ENCODE data around the gene IPCEF1.
"Not testable (repeated sequence)": the region's sequence is repeated elsewhere in the genome, so short reads cannot be mapped to it uniquely, and the experiment has no call there.

Gene IPCEF1

DNA sequence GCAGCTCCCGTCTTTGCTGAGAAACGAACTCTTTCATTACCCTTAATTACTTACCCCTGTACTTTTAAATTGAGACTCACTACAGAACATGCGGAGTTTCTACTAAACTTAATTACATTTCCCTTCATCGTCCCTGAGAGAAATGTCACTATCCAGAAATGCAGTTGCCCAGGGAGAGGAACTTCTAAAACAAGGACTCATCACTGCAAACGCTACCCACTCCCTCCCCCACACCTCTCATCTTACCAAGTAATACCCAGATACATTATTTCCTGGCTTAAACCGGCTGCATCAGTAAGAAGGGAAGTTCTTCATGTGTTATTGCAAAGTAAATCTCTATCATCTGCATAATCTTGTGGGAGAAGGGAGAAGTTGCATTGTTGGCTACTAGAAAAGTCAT is 138.3 kb downstream of the IPCEF1 start:
- DNase-seq = no peak

DNA sequence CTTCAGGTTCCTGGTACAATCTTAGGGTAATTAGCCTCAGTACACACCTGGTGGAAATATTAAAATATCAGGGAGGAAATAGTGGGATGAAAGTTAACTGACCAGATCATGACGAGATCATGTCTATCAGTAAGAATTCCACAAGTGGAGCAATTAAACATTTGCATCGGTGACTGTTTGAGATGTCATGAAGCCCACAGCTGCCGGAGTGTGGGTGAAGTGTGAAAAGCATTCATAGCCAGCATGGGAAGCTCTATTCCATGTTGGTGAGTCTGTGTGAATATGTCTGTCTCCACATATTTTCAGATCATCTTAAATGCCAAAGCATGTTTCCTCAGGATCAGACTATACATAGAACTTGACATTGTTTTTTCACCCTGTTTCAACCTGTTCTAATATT is 142.8 kb downstream of the IPCEF1 start:
- no peak for DNase-seq

GRCh38 chr6:154210678-154211077 is 145.9 kb downstream of the IPCEF1 start:
- no peak for DNase-seq

DNA sequence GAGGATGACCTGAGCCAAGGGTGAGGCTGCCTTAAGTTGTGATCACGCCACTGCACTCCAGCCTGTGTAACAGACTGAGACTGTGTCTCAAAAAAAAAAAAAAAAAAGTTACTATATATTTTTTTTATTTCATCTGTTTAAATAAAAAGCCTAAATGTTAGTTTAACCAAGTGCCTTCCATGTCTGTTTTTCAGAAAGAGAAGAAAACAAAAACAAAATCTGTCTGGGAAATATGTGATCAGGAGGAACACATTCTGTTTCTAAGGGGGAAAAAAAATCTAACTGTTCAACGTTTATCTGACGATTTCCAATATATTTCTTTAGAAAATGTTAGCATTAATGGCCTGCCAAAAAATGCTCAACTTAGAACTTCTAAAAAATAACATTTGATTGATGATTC is 147.0 kb downstream of the IPCEF1 start:
- no peak for DNase-seq

GRCh38 chr6:154206996-154207395 is 149.6 kb downstream of the IPCEF1 start:
- no peak for DNase-seq

- DNase-seq = no peak
Observed at GRCh38 chr6:154206141-154206540, 150.5 kb downstream of the IPCEF1 start.

- DNase-seq = no peak
Observed at GRCh38 chr6:154202958-154203357, 153.6 kb downstream of the IPCEF1 start.

DNA sequence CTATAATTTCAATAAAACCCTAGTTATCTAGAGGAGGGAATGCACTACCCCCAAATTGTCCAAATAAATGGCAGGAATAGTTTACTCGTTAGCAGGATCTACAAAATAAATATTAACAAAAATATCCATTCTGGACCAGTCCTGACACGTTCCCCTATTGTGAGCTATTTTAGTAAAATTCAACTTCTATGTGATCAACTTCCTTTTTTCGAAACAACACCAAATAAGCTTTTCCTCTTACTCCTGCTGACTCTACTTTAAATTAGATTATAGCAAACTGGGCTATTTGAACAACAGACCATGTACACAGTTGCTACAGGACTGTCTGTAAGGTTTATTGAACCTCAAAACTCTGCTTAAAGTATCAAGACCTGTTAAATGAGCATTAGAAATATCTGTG is 154.3 kb downstream of the IPCEF1 start:
- no peak for DNase-seq

- not testable (repeated sequence) for DNase-seq
Observed at GRCh38 chr6:154201688-154202087, 154.9 kb downstream of the IPCEF1 start.

DNA sequence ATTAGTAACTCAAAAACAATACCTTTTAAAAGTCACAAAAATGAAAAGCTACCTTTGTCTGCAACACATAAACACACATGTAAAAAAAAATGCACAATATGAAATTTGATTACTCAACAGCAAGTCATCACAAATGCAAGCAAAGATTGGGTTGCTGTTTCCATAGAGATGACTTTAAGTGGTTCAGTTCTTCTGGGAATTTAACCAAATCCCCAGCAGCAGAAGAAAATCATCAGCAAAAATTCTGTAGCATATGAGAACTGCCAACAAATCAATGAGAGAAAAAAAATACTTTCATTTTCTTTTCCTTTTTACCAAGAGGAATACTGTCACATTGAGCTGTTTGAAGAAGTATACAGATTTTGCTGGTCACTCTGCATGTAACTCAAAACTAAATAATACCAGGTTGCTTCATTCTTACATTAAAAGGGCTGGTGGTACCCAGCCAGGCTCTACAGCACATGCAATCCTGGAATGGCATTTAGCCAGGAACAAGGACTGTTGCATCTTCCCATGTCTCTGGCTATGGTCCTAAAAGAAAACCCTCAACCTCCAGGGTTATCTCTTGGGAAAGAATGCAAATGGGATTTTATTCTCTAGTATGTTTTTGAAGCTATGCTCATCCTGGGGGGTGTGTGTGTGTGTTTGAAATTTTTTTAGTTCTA is 159.3 kb downstream of the IPCEF1 start:
- DNase-seq = no peak

DNA sequence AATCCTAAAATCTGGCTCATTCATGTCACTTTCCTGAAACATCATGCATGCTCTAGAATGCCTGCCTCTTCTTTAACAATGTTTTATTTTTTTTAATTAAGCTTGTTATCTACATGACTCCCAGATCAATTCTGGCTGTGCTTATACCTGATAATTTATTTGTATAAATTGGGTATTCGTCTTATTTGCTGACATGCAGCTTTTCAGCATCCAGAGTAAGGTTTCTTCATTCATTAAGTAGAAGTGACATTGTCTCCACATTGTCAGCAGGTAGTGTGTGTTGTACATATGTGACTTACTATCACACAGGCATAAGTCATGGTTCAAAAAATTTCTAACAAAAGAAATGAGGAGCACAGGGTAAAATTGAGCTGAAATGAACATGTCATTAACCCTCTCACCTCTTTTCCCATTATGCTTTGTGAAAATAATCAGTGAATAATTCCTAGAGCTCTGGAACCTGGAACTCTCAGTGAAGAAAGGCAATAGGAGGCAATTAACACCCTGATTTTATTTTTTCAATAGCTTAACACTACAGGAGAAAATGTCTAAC is 160.2 kb downstream of the IPCEF1 start:
- no peak for DNase-seq

DNA sequence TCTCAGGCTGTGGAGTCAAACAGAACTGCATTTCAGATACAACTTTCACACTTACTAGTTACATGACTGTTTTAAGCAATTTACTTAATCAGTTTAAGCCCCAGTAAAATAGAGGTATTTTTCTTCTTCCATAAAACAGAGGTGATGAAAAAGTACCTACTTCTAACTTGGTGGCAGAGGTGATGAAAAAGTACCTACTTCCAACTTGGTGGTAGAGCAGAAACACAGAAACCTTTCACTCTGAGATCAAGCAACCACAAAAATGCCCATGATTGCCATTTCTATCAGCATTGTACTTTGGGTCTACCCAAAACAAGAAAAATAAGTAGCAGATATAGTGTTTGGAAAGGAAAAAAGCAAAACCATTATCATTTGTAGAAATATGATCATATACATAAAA is 168.9 kb downstream of the IPCEF1 start:
- no peak for DNase-seq

DNA sequence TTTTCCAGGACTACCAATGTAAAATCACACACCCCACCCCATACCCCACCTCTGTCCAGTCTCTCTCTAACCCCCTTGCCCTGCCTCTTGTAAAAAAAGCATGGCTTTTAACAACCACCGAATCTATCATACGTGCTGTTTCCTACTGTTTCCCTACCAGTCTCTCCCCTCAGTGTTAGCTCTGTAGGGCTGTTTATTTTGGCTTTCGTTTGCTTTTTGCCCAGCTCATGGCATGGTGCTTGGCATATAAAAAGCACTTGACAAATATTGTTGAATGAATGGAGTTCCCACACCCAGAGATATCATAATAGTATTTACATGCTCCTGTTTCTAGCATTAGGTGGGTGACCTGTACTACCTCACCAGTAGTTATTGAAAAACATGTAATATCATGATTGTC is 169.4 kb downstream of the IPCEF1 start:
- DNase-seq = no peak

DNA sequence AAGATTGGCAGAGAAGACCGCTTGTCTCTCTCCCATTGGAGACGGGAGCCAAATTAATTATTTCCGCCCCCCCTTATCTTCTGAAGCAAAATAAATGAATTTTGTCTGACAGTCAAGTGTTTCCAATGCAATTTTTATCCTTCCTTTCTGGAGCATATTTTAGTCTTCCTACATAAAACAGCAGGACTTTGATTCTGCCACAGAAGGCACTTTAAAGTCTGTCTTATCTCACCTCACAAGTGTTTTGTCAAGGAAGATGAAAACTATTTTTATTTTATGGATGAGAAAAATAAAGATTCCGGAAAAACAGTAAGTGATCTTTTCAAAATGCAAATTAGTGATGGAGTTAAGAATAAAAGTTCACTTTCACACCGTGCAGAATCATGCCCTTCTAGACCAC is 177.2 kb downstream of the IPCEF1 start:
- DNase-seq = no peak

DNA sequence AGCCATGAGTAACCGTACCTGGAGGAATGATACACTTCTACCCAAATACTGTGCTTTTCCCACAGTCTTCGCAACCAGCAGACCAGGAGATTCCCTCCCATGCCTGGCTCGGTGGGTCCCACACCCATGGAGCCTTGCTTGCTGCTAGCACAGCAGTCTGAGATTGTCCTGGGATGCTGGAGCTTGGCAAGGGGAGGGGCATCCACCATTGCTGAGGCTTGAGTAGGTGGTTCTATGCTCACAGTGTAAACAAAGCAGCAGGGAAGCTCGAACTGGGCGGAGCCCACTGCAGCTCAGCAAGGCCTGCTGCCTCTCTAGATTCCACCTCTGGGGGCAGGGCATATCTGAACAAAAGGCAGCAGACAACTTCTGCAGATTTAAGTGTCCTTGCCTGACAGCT is 184.2 kb downstream of the IPCEF1 start:
- DNase-seq = not testable (repeated sequence)

DNA sequence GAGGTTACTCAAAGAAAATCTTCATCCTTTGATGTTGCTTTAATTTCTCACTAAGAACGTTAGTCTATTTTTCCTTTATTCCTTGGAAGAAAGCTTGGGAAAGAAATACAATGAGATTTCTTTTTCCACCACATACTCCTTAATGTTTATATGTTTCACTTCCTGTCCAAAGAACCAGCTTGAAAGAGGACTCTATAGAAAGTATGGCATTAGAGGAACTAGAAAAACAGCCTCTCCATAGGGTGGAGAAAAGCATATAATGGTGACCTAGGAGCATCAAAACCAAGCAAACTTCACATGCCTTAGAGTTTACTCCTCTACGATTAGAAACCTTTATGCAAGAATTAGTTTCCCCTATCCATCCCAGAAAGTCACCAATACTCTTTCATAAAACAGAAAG is 186.5 kb downstream of the IPCEF1 start:
- no peak for DNase-seq

GRCh38 chr6:154169193-154169847 is 187.3 kb downstream of the IPCEF1 start:
- no peak for DNase-seq

DNA sequence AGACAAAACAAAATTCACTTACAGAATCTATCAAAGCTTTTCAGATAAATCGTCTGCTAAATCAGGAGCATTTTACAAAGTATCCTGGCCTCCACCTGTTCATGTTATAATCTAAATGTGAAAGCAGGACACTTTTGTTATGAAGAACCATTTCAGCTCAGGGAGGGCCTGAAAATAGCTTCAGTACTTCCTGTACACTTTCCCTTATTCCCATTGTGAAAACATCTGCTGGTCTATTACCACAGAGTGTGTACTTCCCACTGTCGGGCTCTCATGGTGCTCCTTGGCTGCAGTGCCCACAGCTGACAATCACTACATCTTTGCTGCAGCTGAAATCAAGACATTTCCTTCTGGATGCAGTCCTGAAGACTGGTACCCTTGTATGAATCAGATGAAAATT is 189.5 kb downstream of the IPCEF1 start:
- DNase-seq = no peak

GRCh38 chr6:154166140-154166539 is 190.5 kb downstream of the IPCEF1 start:
- no peak for DNase-seq

- no peak for DNase-seq
Observed at GRCh38 chr6:154165478-154165877, 191.1 kb downstream of the IPCEF1 start.

DNA sequence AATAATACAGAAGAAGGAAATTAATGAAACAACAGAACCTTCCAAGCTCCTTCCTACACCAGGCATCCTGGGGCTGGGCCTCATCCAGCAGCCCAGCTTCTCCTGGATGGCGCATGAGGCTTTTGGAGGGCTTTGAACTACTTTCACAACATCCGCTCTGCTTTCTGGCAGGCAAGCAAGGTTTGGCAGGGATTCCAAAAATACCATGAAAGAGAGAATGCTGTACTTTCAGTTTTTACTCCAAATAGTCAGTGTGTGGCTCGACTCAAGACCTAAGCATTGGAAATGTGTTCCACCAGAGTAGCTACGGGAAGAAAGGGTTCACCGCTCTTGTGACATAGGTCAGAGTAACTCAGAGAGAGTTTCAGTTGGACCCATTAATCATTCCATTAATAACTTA is 192.2 kb downstream of the IPCEF1 start:
- DNase-seq = no peak

DNA sequence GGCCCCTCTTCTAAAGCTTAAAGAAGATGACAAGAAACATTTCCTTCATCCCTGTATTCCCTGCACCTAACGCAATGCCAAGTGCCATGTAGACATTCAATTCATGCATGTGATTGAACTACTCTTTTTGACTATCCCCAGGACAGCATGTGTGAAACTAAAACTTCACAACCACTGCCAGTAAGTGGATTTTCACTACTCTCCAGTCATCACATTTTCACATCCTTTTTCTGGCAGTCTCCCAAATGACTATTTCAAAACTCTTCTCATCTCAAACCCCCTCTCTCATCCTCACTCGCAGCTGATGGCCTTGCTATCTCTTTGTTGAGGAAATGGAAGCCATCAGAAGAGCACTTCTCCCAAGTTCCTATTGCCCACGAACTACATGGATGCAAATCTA is 194.9 kb downstream of the IPCEF1 start:
- no peak for DNase-seq

GRCh38 chr6:154159126-154159525 is 197.5 kb downstream of the IPCEF1 start:
- DNase-seq = no peak

DNA sequence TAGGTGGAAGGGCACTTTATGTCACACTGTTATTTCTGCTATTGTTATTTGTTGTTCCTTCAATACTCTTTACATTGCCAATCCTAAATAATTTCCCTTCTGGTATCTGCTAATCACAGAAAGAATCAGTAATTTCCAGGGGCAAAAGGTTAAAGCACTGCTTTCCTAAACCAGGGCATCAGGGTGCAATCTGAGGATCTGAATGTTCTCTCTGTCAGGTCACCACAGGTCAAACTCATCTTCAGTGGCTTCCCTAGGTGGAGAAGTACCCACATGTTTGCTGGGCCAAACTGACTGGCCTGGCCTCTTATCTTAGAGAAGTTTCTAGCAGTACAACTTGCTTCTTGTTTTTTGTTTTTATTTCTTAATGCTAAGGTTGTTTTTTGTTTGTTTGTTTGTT is 198.9 kb downstream of the IPCEF1 start:
- DNase-seq = no peak

DNA sequence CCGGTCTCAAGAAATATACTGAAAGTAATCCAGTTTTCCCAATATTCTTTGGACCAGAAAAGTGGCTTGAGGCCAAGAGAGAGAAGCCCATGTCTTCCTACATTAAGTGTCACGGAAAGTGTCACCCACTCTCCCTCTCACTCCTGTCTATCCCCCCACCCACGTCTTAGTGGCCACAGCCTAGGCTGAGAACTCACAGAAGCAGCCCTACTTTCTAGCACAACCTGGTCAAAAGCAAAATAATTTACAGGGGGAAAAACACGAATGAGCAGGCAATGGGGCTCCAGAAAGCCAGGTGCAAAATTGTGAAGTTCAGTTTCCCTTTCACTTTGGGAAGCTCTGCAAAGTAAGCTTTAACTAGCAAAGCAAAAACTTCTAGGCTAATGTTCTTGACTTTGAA is 199.5 kb downstream of the IPCEF1 start:
- no peak for DNase-seq

Data from activated gamma-delta T cell treated with Interleukin-2 at 50 U/mL for 16 hours (primary cell).